AG04450 (cell line): ENCODE data around the gene SRP14. TPM values are rescaled to one million over a fixed set of nuclear protein-coding genes. Genes with fewer than 3 reads are reported as not detected.
"Not testable (repeated sequence)": the region's sequence is repeated elsewhere in the genome, so short reads cannot be mapped to it uniquely, and the experiment has no call there.

ENCODE experiments used
- CTCF ChIA-PET: fragments of 300-600, 350-600 bp; formaldehyde crosslinking; extraction: SDS; loops from one replicate; lab custom pipeline; 2022; ENCODE audit warnings: antibody characterized with exemption, inconsistent platforms; lab: Charles Lee
- POLR2A ChIA-PET: fragments of 350-600 bp; formaldehyde crosslinking; extraction: SDS; loops from one replicate; lab custom pipeline; 2021; ENCODE audit warnings: antibody characterized with exemption, inconsistent platforms; lab: Yijun Ruan, JAX
- DNase-seq: peaks from one replicate; pipeline ENCODE4 v3.0.0-alpha.2; 2011; ENCODE audit warnings: low read depth, low spot score
- H3K27ac ChIP-seq: one replicate; pipeline ENCODE4 v1.5.1; 2012; ENCODE audit warnings: low read depth, low read length, control low read depth
- H3K27me3 ChIP-seq: one replicate; pipeline ENCODE4 v1.6.0; 2012; ENCODE audit warnings: low read length; ENCODE audit not compliant: control insufficient read depth, insufficient read depth
- H3K4me3 ChIP-seq: 2 replicates; pipeline ENCODE4 v1.5.1; 2011; ENCODE audit warnings: mild to moderate bottlenecking, low read depth, low read length, control low read depth
- H3K9me3 ChIP-seq: 2 replicates; pipeline ENCODE4 v1.5.1; 2012; ENCODE audit warnings: low read length; ENCODE audit not compliant: control insufficient read depth, insufficient read depth
- polyA plus RNA-seq: library from polyadenylated mRNA; depleted of rRNA; stranded (reverse); fragments of >200 nt; gene quantifications from 2 replicates; pipeline ENCODE4 v1.2.3, GENCODE V29; 2011; rRNA removed
- TF ChIP-seq, protein P1 (sequence below): IDR thresholded peaks from 2 replicates; pipeline ENCODE4 v1.5.1; 2011; ENCODE audit warnings: low read depth, low read length, control low read depth, inconsistent platforms

The SRP14 gene
- polyA plus RNA-seq, 1 experiment, result 559 TPM

DNA sequence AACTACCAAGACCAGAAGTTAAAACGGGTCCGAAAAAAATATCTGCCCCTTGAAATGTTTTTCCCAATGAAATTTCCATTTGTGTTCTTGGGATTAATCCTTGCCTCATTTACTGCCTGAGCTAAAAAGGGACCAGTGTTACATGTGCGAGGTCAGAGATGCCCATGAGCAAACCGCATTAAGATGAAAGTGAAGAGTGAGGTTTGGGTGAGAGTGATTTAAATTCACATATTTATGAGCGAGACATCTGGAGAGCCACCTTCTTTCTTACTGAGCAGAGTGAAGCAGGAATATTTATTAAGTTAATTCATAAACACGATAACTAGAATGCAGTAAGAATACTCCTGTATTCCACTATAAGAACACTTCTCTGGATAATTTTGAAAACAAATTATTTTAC lies 41.3 kb downstream of the SRP14 start:
- Histone ChIP-seq H3K4me3 (no peak overlapping the region), H3K27ac (no peak overlapping the region), H3K27me3 (no peaks in the 10 kb centered on the region), H3K9me3 (no peaks in the 10 kb centered on the region)
- CTCF ChIA-PET, result no interaction called here
- POLR2A ChIA-PET, result no interaction called here
- no peak for DNase-seq
- TF ChIP-seq, protein P1, sequence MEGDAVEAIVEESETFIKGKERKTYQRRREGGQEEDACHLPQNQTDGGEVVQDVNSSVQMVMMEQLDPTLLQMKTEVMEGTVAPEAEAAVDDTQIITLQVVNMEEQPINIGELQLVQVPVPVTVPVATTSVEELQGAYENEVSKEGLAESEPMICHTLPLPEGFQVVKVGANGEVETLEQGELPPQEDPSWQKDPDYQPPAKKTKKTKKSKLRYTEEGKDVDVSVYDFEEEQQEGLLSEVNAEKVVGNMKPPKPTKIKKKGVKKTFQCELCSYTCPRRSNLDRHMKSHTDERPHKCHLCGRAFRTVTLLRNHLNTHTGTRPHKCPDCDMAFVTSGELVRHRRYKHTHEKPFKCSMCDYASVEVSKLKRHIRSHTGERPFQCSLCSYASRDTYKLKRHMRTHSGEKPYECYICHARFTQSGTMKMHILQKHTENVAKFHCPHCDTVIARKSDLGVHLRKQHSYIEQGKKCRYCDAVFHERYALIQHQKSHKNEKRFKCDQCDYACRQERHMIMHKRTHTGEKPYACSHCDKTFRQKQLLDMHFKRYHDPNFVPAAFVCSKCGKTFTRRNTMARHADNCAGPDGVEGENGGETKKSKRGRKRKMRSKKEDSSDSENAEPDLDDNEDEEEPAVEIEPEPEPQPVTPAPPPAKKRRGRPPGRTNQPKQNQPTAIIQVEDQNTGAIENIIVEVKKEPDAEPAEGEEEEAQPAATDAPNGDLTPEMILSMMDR, result no peak

DNA sequence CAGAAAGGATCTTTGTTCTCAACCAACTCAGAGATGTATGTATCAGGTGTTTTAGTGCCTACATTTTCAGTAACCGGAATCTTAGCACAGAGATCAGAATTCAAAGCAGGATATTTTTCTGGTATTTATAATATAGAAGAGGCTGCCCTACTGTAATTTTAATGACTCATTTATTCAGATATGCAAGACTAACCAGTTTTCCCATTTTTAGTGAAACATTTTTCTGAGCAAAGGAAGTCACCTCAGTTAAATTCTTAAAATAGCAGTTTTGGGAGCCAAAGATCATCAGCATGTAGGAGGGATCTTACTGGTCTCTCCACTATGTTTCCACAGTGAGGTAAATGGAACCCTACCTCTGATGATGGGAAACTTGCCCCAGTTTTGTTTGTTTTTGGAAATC lies 42.0 kb downstream of the SRP14 start:
- ChIA-PET CTCF (no interaction called here), POLR2A (no interaction called here)
- Histone ChIP-seq H3K4me3 (no peak overlapping the region), H3K27me3 (no peaks in the 10 kb centered on the region), H3K27ac (no peak overlapping the region), H3K9me3 (no peaks in the 10 kb centered on the region)
- no peak for DNase-seq
- TF ChIP-seq, protein P1, result no peak

DNA sequence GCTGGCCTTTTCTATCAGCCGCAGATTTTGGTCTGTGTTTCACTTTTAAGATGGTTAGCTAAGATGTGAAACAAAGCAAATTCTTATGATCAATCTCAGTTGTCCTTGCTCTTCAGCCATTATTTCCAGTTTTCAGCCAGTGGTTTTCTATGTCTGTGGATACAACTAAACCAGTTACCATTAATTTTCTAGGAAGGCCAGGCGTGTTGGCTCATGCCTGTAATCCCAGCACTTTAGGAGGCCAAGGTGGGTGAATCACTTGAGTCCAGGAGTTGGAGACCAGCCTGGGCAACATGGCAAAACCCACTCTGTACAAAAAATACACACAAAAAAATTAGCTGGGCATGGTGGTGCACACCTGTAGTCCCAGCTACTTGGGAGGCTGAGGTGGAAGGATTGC lies 42.8 kb downstream of the SRP14 start:
- CTCF ChIA-PET, H3K9me3 ChIP-seq, H3K27me3 ChIP-seq, H3K4me3 ChIP-seq, H3K27ac ChIP-seq, DNase-seq: not testable (repeated sequence)
- POLR2A ChIA-PET, result interaction anchor here (0.8 kb wide), 2 partner anchors 63 to 99 kb away, joined by 3 read pairs; partner anchors contain the start of gene EIF2AK4

DNA sequence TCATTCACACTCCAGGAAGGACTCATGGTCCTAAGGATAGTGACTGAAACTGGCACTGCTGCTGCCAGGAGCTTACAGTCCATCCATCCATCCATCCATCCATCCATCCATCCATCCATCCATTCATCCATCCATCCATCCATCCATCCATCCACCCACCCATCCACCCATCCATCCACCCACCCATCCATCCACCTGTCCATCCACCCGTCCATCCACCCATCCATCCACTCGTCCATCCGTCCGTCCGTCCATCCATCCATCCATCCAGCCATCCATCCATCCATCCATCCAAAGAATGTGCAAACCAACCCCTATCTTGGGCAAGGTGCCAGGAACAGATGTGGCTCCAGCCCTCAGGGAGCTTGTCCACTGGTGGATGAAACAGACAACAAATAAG lies 46.0 kb downstream of the SRP14 start:
- H3K4me3 ChIP-seq, DNase-seq, H3K27ac ChIP-seq, POLR2A ChIA-PET, CTCF ChIA-PET, H3K9me3 ChIP-seq, H3K27me3 ChIP-seq: not testable (repeated sequence)

DNA sequence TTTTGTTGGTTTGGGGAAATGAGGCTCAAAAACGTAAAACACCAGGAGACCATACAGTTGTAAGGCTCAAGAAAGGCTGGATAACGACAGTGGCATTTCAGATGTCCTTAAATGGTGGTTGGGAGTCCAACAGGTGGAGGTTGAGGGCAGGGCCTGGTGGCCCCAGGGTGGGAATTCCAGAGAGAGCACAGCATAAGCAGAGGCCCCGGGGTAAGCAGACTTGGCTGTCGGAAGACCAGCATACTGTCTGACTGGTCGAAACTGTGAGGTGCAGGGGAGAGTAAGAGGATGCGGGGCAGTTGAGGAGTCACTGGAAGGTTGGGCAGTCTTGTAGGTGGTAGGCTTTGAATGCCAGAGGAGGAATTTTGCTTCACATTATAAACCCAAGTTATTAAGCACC lies 48.3 kb downstream of the SRP14 start:
- ChIA-PET POLR2A (no interaction called here), CTCF (no interaction called here)
- no peak overlapping the region for H3K27ac ChIP-seq
- TF ChIP-seq, protein P1, result no peak
- no peak for DNase-seq
- H3K9me3 ChIP-seq, result no peaks in the 10 kb centered on the region
- H3K27me3 ChIP-seq, result no peaks in the 10 kb centered on the region
- no peak overlapping the region for H3K4me3 ChIP-seq

DNA sequence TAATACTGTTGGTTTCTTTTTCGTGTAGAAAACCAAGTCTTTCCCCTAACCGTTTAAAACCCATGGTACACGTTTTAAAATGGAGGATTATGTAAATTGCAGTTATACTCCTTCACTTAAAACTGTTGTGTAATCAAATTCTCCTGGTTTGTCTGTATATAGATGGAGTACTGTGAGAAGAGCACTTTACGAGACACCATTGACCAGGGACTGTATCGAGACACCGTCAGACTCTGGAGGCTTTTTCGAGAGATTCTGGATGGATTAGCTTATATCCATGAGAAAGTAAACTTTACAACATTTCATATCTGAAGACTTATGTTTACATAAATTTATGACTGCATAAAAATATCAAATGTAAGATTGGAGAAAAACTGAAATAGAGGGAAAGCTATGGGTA lies 51.2 kb downstream of the SRP14 start:
- TF ChIP-seq, protein P1, result no peak
- no peak overlapping the region for H3K4me3 ChIP-seq
- H3K27ac ChIP-seq, result no peak overlapping the region
- ChIA-PET CTCF (interaction anchor here (0.6 to 1.3 kb wide), 2 partner anchors 12 to 602 kb away, joined by 3 to 6 read pairs; no protein-coding TSS in a partner anchor), POLR2A (no interaction called here)
- H3K9me3 ChIP-seq, result no peaks in the 10 kb centered on the region; the same call in 1 of the 2 replicates
- DNase-seq, result no peak
- H3K27me3 ChIP-seq, result no peaks in the 10 kb centered on the region

Other genes with a start within 250 kb of the SRP14 start
- 83.9 and 116 TPM in 2 replicates for gene GPR176, start 118.9 kb downstream of the SRP14 start, polyA plus RNA-seq
- 83.9 and 96.9 TPM in 2 replicates for gene EIF2AK4, start 105.1 kb downstream of the SRP14 start, polyA plus RNA-seq
- gene BMF, start 69.7 kb upstream of the SRP14 start, polyA plus RNA-seq, result 6.2 and 6.5 TPM in 2 replicates
- 8.2 and 9.0 TPM in 2 replicates for gene BUB1B, start 121.9 kb upstream of the SRP14 start, polyA plus RNA-seq
- gene PAK6, start 199.9 kb upstream of the SRP14 start, polyA plus RNA-seq, result not detected in 2 replicates
- gene ANKRD63, start 243.9 kb upstream of the SRP14 start, polyA plus RNA-seq, result not detected in 2 replicates